HEK293T (cell line): ENCODE data around the gene GRM5.

ENCODE experiments used
- FOXK2 ChIP-seq: fragments of 450-650 bp; IDR thresholded peaks from 2 replicates; pipeline ENCODE4 v1.6.1; 2016; ENCODE audit warnings: mild to moderate bottlenecking
- FOXM1 ChIP-seq: fragments of 450-650 bp; IDR thresholded peaks from 2 replicates; pipeline ENCODE4 v1.6.1; 2017; ENCODE audit warnings: mild to moderate bottlenecking, borderline replicate concordance
- TARDBP ChIP-seq: fragments of 450-650 bp; IDR thresholded peaks from 2 replicates; pipeline ENCODE4 v1.6.1; 2016

GRCh38 chr11:88536616-88537265 lies 529.0 kb downstream of the GRM5 start:
- TF ChIP-seq FOXM1 (no peak), TARDBP (no peak), FOXK2 (no peak)
